ENCODE data around the gene NME4.

DNA sequence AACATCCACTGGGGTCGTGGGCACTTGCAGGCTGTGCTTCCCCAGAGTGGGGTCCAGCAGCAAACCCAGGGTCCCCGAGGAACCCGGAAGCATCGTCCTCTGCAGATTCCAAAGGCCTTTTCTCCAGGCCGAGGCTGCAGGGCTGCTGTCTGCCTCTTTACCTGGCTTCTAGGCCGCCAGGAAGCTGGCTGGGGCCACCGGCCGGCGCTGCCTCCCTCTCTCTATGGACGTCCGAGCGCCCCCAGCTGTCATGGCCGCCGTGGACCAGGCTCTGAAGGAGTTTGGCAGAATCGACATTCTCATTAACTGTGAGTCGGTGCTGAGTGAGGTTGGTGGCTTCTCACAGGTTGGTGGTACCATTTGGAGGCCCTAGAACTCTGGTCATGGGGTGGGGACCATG, 10.3 kb downstream of the NME4 start:
- TF ChIP-seq, protein P1, sequence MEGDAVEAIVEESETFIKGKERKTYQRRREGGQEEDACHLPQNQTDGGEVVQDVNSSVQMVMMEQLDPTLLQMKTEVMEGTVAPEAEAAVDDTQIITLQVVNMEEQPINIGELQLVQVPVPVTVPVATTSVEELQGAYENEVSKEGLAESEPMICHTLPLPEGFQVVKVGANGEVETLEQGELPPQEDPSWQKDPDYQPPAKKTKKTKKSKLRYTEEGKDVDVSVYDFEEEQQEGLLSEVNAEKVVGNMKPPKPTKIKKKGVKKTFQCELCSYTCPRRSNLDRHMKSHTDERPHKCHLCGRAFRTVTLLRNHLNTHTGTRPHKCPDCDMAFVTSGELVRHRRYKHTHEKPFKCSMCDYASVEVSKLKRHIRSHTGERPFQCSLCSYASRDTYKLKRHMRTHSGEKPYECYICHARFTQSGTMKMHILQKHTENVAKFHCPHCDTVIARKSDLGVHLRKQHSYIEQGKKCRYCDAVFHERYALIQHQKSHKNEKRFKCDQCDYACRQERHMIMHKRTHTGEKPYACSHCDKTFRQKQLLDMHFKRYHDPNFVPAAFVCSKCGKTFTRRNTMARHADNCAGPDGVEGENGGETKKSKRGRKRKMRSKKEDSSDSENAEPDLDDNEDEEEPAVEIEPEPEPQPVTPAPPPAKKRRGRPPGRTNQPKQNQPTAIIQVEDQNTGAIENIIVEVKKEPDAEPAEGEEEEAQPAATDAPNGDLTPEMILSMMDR (conservative IDR thresholded peaks at IDR 0.05; ENCODE audit: low read depth, low read length): no peak
- TF ChIP-seq EZH2 (IDR thresholded peaks at IDR 0.05; ENCODE audit: borderline replicate concordance, low read depth, low read length, poor library complexity, severe bottlenecking): no peak

Data from A673 (cell line).